SU-DHL-6 (cell line): ENCODE data around the gene IL36A.

Experiments
- H2AFZ ChIP-seq: fragments of 200-600 bp; sonication (generic); 2 replicates; pipeline ENCODE4 v1.6.1; 2014; ENCODE audit warnings: low read depth, mild to moderate bottlenecking, moderate library complexity, mixed read lengths, antibody characterized with exemption, low read length; ENCODE audit not compliant: severe bottlenecking
- H3F3A ChIP-seq: fragments of 200-600 bp; shearing (Covaris generic); 2 replicates; pipeline ENCODE4 v1.6.0; 2016; ENCODE audit warnings: antibody characterized with exemption, mild to moderate bottlenecking; ENCODE audit not compliant: insufficient read depth
- H3K27ac ChIP-seq: fragments of 200-600 bp; sonication (generic); 2 replicates; pipeline ENCODE4 v1.5.1; 2016; ENCODE audit warnings: low read depth, mild to moderate bottlenecking, low read length, moderate library complexity, mixed read lengths
- H3K27me3 ChIP-seq: fragments of 200-600 bp; sonication (generic), shearing (Covaris generic); 2 replicates; pipeline ENCODE4 v1.6.0; 2014; ENCODE audit warnings: mild to moderate bottlenecking, low read length
- H3K36me3 ChIP-seq: fragments of 200-600 bp; sonication (generic); 2 replicates; pipeline ENCODE4 v1.6.1; 2014; ENCODE audit warnings: mild to moderate bottlenecking, low read length, mixed read lengths
- H3K4me2 ChIP-seq: fragments of 300-600, 200-600 bp; shearing (Covaris generic), sonication (generic); 2 replicates; pipeline ENCODE4 v1.6.0; 2014; ENCODE audit warnings: low read length, low read depth, mild to moderate bottlenecking; ENCODE audit not compliant: poor library complexity, severe bottlenecking
- H3K4me3 ChIP-seq: fragments of 200-600 bp; sonication (generic); 2 replicates; pipeline ENCODE4 v1.5.1; 2014; ENCODE audit warnings: antibody characterized with exemption, low read length, mild to moderate bottlenecking, mixed read lengths; ENCODE audit not compliant: insufficient read depth, poor library complexity, severe bottlenecking
- H3K79me2 ChIP-seq: fragments of 200-600 bp; sonication (generic); 2 replicates; pipeline ENCODE4 v1.6.1; 2014; ENCODE audit warnings: mild to moderate bottlenecking, low read length, moderate library complexity; ENCODE audit not compliant: insufficient read depth
- H3K9ac ChIP-seq: fragments of 200-600 bp; sonication (generic); 2 replicates; pipeline ENCODE4 v1.7.0; 2014; ENCODE audit warnings: mild to moderate bottlenecking, low read length
- H3K9me2 ChIP-seq: fragments of 200-600 bp; sonication (generic); replicated peaks from 2 replicates; pipeline ENCODE4 v1.6.1; 2014; ENCODE audit warnings: low read length; ENCODE audit not compliant: insufficient read depth
- H3K9me3 ChIP-seq: fragments of 200-600 bp; sonication (generic); 2 replicates; pipeline ENCODE4 v1.6.1; 2014; ENCODE audit warnings: low read length, mixed read lengths; ENCODE audit not compliant: insufficient read depth
- H4K20me1 ChIP-seq: fragments of 200-600 bp; sonication (generic); 2 replicates; pipeline ENCODE4 v1.6.1; 2014; ENCODE audit warnings: low read depth, mild to moderate bottlenecking, antibody characterized with exemption, low read length, moderate library complexity, mixed read lengths
- CTCF ChIP-seq: fragments of 200-600 bp; sonication (generic); IDR thresholded peaks from one replicate; pipeline ENCODE4 v1.5.1; 2017; ENCODE audit warnings: antibody characterized with exemption, mild to moderate bottlenecking, low read length, moderate library complexity; ENCODE audit not compliant: insufficient read depth, poor library complexity, severe bottlenecking
- EZH2phosphoT487 ChIP-seq: fragments of 200-600 bp; sonication (generic), shearing (Covaris generic); conservative IDR thresholded peaks from 2 replicates; pipeline ENCODE4 v1.6.1; 2018; ENCODE audit warnings: mild to moderate bottlenecking, antibody characterized with exemption, low read length, moderate library complexity, mixed read lengths

IL36A gene

GRCh38 chr2:113002677-113003076, 2.6 kb upstream of the IL36A start:
- H3K9ac ChIP-seq = no peak overlapping the region
- H3K9me2 ChIP-seq = no peaks in the 10 kb centered on the region
- H4K20me1 ChIP-seq = no peaks in the 10 kb centered on the region
- peaks cover 10% of the 10 kb centered on the region for H3K9me3 ChIP-seq
- no peak overlapping the region for H3K27ac ChIP-seq
- H3K4me2 ChIP-seq = no peak overlapping the region
- H2AFZ ChIP-seq = no peak overlapping the region
- H3K79me2 ChIP-seq = no peaks in the 10 kb centered on the region
- H3F3A ChIP-seq = no peaks in the 10 kb centered on the region
- no peak overlapping the region for H3K4me3 ChIP-seq
- TF ChIP-seq CTCF (no peak), EZH2phosphoT487 (no peak)
- no peaks in the 10 kb centered on the region for H3K36me3 ChIP-seq
- no peaks in the 10 kb centered on the region for H3K27me3 ChIP-seq

GRCh38 chr2:113007250-113007649, 2.0 kb downstream of the IL36A start:
- no peak overlapping the region for H2AFZ ChIP-seq
- H3K4me2 ChIP-seq = no peak overlapping the region
- no peak overlapping the region for H3K27ac ChIP-seq
- H3K36me3 ChIP-seq = no peaks in the 10 kb centered on the region
- TF ChIP-seq EZH2phosphoT487 (no peak), CTCF (no peak)
- H3F3A ChIP-seq = no peaks in the 10 kb centered on the region
- no peaks in the 10 kb centered on the region for H4K20me1 ChIP-seq
- H3K4me3 ChIP-seq = no peak overlapping the region
- H3K9ac ChIP-seq = no peak overlapping the region
- H3K9me3 ChIP-seq = no peaks in the 10 kb centered on the region
- no peaks in the 10 kb centered on the region for H3K27me3 ChIP-seq
- H3K9me2 ChIP-seq = no peaks in the 10 kb centered on the region
- H3K79me2 ChIP-seq = no peaks in the 10 kb centered on the region

- no peaks in the 10 kb centered on the region for H3K27me3 ChIP-seq
- H3K79me2 ChIP-seq = no peaks in the 10 kb centered on the region
- no peaks in the 10 kb centered on the region for H3K9me2 ChIP-seq
- TF ChIP-seq CTCF (no peak), EZH2phosphoT487 (no peak)
- H3K4me3 ChIP-seq = no peak overlapping the region
- no peak overlapping the region for H3K4me2 ChIP-seq
- no peaks in the 10 kb centered on the region for H3K9me3 ChIP-seq
- no peak overlapping the region for H3K9ac ChIP-seq
- H3K27ac ChIP-seq = no peak overlapping the region
- H2AFZ ChIP-seq = no peak overlapping the region
- H3K36me3 ChIP-seq = no peaks in the 10 kb centered on the region
- no peaks in the 10 kb centered on the region for H3F3A ChIP-seq
- H4K20me1 ChIP-seq = no peaks in the 10 kb centered on the region
Measured at GRCh38 chr2:113009622-113010021, 4.4 kb downstream of the IL36A start.
